Lower leg skin (tissue), 3 donors: Measurements from ENCODE around the gene TRIM58.

Experiments used
- CTCF ChIP-seq, 3 donors: fragments of 450-650 bp; IDR thresholded peaks; one replicate each; pipeline ENCODE4 v1.5.1; 2016; ENCODE audit warnings: antibody characterized with exemption in 3 of 3, mild to moderate bottlenecking in 3 of 3, moderate library complexity in 2 of 3
- POLR2A ChIP-seq, 2 donors: fragments of 450-650 bp; IDR thresholded peaks; one replicate each; pipeline ENCODE4 v1.6.1; 2016 to 2017; ENCODE audit warnings: antibody characterized with exemption in 2 of 2, mild to moderate bottlenecking in 1 of 2, moderate library complexity in 1 of 2

GRCh38 chr1:247865416-247865815 lies 8.4 kb downstream of the TRIM58 start:
- TF ChIP-seq CTCF (IDR thresholded peaks at IDR 0.05) (no peak), POLR2A (IDR thresholded peaks at IDR 0.05) (no peak)
